Spleen (tissue), 7 donors: ENCODE measurements around the gene RSPH1.

ENCODE experiments used
- POLR2A ChIP-seq, 3 donors: fragments of 450-650 bp; IDR thresholded peaks; one replicate each; pipeline ENCODE4 v1.5.1; 2017; ENCODE audit warnings: antibody characterized with exemption in 3 of 3, mild to moderate bottlenecking in 1 of 3
- POLR2AphosphoS5 ChIP-seq, 3 donors: sonication (generic); formaldehyde crosslinking; IDR thresholded peaks; one replicate each; pipeline ENCODE4 v1.5.1; 2017; ENCODE audit warnings: antibody characterized with exemption in 3 of 3
- TF ChIP-seq, protein P1 (sequence below), 11 experiments: fragments of 200-600 bp in 7 of 11; fragments of 450-650 bp in 4 of 11; sonication (generic) in 4 of 11; IDR thresholded peaks in 8 of 11; conservative IDR thresholded peaks in 3 of 11; 1 replicate in 7 of 11; 2 replicates in 4 of 11; pipeline versions ENCODE4 v1.4.0 to v1.8.0; 2016 to 2021; ENCODE audit warnings: antibody characterized with exemption in 11 of 11, inconsistent platforms in 4 of 11, mild to moderate bottlenecking in 1 of 11
- donor health status: DM: no; HTN: no; CAD: no; lungs with moderate emphysema.
- donor health status: DM: no; HTN: no; CAD: no.
- donor health status: DM: no; HTN: no; CAD: no.

DNA sequence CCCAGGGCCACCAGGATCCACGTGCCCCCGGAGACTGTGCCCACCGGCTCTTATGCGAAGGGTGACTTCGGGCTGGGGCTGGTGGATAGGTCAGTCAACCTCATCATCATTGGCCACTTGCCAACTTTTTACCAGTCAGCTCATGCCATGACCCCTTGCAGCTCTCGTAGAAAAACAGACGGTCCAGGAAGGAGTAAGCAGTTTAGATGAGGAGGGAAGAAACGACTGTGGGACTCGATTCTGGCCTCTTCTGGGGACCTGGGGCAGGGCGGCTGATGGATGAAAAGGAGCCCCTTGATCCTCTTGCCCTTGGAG is 51.3 kb downstream of the RSPH1 start:
- no peak for TF ChIP-seq POLR2A (IDR thresholded peaks at IDR 0.05)
- TF ChIP-seq, protein P1, sequence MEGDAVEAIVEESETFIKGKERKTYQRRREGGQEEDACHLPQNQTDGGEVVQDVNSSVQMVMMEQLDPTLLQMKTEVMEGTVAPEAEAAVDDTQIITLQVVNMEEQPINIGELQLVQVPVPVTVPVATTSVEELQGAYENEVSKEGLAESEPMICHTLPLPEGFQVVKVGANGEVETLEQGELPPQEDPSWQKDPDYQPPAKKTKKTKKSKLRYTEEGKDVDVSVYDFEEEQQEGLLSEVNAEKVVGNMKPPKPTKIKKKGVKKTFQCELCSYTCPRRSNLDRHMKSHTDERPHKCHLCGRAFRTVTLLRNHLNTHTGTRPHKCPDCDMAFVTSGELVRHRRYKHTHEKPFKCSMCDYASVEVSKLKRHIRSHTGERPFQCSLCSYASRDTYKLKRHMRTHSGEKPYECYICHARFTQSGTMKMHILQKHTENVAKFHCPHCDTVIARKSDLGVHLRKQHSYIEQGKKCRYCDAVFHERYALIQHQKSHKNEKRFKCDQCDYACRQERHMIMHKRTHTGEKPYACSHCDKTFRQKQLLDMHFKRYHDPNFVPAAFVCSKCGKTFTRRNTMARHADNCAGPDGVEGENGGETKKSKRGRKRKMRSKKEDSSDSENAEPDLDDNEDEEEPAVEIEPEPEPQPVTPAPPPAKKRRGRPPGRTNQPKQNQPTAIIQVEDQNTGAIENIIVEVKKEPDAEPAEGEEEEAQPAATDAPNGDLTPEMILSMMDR (IDR thresholded peaks at IDR 0.05 in 8 of 11, conservative IDR thresholded peaks at IDR 0.05 in 3 of 11), result no peak
- no peak for TF ChIP-seq POLR2AphosphoS5 (IDR thresholded peaks at IDR 0.05)
